Nephron (organoid): ENCODE data around the gene SUN1.
A peak's percentile ranks its signal among the peaks of the same experiment; 100 is the strongest.

Experiments used
- H3K27ac Mint-ChIP-seq, 3 experiments: 2 replicates each; pipeline ENCODE4 v1.8.0; 2020; ENCODE audit warnings: mixed read lengths in 3 of 3, mild to moderate bottlenecking in 2 of 3, moderate library complexity in 1 of 3
- H3K27me3 Mint-ChIP-seq: 2 replicates; pipeline ENCODE4 v1.8.0; 2021; ENCODE audit warnings: low read depth, mild to moderate bottlenecking, moderate library complexity, mixed read lengths
- H3K36me3 Mint-ChIP-seq: 2 replicates; pipeline ENCODE4 v1.8.0; 2020; ENCODE audit warnings: low read depth, mixed read lengths
- H3K4me1 Mint-ChIP-seq: 2 replicates; pipeline ENCODE4 v1.8.0; 2020; ENCODE audit warnings: mixed read lengths
- H3K4me3 Mint-ChIP-seq, 3 experiments: 2 replicates each; pipeline ENCODE4 v1.8.0; 2020; ENCODE audit warnings: mild to moderate bottlenecking in 3 of 3, mixed read lengths in 3 of 3, moderate library complexity in 2 of 3
- H3K9me3 Mint-ChIP-seq: 2 replicates; pipeline ENCODE4 v1.8.0; 2020; ENCODE audit warnings: mixed read lengths
- TF ChIP-seq, protein P1 (sequence below), 3 experiments: fragments of 200-600 bp; sonication (generic); IDR thresholded peaks; one replicate each; pipeline ENCODE4 v1.5.0; 2021; ENCODE audit warnings: antibody characterized with exemption in 3 of 3; ENCODE audit not compliant: unreplicated experiment in 3 of 3

Gene SUN1

DNA sequence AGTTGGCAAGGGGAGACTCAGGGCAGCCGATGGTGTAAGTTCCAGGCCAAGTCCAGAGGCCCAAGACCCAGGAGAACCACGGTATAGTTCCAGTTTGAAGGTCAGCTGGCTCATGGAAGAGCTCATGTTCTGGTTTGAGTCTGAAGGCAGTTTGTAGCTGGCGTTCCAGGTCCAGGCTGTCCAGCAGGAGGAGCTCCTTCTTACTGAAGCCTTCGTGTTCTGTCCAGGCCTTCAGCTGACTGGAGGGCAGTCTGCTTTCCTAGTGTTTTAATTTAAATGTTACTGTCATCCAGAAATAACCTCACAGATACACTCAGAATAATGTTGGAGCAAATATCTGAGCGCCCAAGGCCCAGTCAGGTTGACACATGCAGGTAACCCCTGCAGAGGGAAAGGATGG is 4.2 kb downstream of the SUN1 start:
- Mint-ChIP-seq H3K27ac (no peak overlapping the region), H3K4me1 (peaks cover 33% of the 10 kb centered on the region), H3K36me3 (peaks cover 37% of the 10 kb centered on the region), H3K27me3 (peaks cover 3% of the 10 kb centered on the region), H3K4me3 (no peak overlapping the region), H3K9me3 (no peaks in the 10 kb centered on the region)
- TF ChIP-seq, protein P1, sequence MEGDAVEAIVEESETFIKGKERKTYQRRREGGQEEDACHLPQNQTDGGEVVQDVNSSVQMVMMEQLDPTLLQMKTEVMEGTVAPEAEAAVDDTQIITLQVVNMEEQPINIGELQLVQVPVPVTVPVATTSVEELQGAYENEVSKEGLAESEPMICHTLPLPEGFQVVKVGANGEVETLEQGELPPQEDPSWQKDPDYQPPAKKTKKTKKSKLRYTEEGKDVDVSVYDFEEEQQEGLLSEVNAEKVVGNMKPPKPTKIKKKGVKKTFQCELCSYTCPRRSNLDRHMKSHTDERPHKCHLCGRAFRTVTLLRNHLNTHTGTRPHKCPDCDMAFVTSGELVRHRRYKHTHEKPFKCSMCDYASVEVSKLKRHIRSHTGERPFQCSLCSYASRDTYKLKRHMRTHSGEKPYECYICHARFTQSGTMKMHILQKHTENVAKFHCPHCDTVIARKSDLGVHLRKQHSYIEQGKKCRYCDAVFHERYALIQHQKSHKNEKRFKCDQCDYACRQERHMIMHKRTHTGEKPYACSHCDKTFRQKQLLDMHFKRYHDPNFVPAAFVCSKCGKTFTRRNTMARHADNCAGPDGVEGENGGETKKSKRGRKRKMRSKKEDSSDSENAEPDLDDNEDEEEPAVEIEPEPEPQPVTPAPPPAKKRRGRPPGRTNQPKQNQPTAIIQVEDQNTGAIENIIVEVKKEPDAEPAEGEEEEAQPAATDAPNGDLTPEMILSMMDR (IDR thresholded peaks at IDR 0.05; ENCODE audit: unreplicated experiment in 3 of 3) = peak; percentile 19 to 45 (median 39)

DNA sequence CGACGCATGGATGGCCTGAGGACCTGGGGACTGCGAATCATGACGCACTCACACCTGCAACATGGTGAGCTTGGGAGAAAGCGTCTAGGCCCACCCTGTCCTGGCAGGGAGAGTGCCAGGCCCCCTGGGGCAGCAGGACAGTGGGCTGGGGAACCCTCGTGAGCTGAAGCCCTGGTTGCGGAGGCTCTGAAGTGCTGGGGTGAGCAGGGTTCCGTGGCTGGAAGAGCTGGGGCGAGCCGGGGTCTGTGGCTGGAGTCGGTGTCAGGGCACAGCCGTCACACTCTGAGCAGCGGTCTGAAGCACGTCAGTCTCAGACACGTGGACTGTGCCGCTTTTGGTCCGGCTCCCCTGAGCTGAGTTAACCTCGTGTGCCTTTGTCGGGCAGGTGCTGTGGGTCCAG is 4.7 kb downstream of the SUN1 start:
- Mint-ChIP-seq H3K9me3 (no peaks in the 10 kb centered on the region), H3K4me1 (peaks cover 27% of the 10 kb centered on the region), H3K27me3 (peaks cover 3% of the 10 kb centered on the region), H3K4me3 (no peak overlapping the region), H3K36me3 (peaks cover 42% of the 10 kb centered on the region), H3K27ac (no peak overlapping the region)
- TF ChIP-seq, protein P1 (IDR thresholded peaks at IDR 0.05; ENCODE audit: unreplicated experiment in 3 of 3) = no peak

DNA sequence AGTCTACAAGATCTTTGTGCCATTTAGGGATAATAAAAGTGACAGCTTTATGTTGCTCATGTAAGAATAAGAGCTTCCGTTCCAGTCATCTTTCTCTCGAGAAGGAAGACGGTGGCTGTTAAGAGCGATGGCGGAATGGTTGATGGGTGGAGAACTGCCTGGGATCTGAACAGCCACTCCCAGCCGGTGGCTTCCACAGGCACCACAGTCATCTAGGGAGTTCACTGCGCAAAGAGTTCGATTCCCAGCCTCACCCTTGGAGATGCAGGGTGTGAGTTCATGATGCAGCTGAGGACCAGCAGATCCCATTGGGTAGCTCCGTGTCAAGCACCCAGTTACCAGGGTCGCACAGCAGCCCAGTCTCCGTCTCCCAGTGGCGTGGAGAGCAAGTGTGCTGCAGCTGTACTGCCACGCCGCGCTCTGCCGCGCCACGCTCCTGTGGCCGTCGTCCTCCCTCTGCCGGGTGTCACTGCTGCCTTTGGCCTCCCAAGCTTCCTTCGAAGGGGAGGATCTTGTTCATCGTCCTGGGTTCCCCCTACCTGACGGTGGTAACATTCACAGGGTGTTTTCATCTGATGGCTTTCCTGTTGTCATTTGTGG is 7.8 kb downstream of the SUN1 start:
- Mint-ChIP-seq H3K4me1 (peaks cover 15% of the 10 kb centered on the region), H3K27me3 (no peaks in the 10 kb centered on the region), H3K36me3 (peaks cover 57% of the 10 kb centered on the region), H3K27ac (no peak overlapping the region), H3K9me3 (no peaks in the 10 kb centered on the region), H3K4me3 (no peak overlapping the region)
- TF ChIP-seq, protein P1 (IDR thresholded peaks at IDR 0.05; ENCODE audit: unreplicated experiment in 3 of 3) = no peak

DNA sequence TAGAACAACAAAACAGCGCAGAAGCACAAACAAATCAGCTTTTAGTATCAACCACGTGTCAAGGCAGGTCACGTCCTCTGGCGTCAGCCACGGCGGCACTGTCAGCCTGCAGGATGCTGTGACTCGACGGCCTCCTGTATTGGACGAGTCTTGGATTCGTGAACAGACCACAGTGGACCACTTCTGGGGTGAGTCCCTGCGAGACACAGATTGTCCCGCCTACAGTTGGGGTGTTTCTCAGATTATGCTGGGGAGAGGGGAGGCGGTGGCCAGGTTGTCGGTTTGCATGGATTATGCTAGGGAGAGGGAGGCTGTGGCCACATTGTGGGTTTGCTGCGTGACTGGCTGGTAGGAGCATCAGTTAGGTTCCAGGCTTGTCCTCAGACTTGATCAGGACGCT is 9.7 kb downstream of the SUN1 start:
- TF ChIP-seq, protein P1 (IDR thresholded peaks at IDR 0.05; ENCODE audit: unreplicated experiment in 3 of 3) = no peak
- no peak overlapping the region for H3K4me3 Mint-ChIP-seq
- peaks cover 65% of the 10 kb centered on the region for H3K36me3 Mint-ChIP-seq
- no peaks in the 10 kb centered on the region for H3K9me3 Mint-ChIP-seq
- no peaks in the 10 kb centered on the region for H3K27me3 Mint-ChIP-seq
- peak overlapping the region in 1 of 3 experiments; percentile 66 for H3K27ac Mint-ChIP-seq
- H3K4me1 Mint-ChIP-seq = no peaks in the 10 kb centered on the region

DNA sequence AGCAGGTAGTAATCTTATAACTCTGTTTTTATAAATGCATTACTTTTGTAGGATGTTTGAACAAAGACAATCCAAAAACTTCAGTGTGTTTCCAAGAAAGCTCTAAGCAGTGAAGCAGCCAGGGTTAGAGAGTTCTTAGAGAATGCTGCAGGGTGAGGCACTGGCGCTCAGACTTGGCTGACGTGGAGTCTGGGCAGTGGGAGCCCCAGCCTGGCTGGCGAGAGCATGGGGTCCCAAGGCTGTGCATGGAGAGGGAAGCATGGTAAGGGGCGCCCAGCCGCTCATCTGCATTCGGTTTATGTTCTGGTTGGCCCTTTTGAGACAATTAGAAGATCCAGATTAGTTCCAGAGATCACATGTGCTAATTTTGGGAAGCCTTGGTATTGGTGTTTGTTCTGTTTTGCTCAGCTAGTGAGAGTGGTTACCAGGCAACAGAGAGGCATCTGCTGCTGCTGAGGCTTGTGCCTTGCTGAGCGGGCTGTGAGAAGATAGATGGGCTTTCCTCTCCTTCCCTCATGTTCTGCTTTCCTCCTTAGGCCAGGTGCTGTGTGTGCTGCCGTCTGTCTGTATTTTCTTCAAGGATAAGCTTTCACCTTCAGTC is 10.3 kb downstream of the SUN1 start:
- TF ChIP-seq, protein P1 (IDR thresholded peaks at IDR 0.05; ENCODE audit: unreplicated experiment in 3 of 3) = no peak
- H3K27me3 Mint-ChIP-seq = no peaks in the 10 kb centered on the region
- H3K27ac Mint-ChIP-seq = peak overlapping the region in 1 of 3 experiments; percentile 52
- H3K36me3 Mint-ChIP-seq = peaks cover 65% of the 10 kb centered on the region
- H3K4me1 Mint-ChIP-seq = no peaks in the 10 kb centered on the region
- H3K4me3 Mint-ChIP-seq = no peak overlapping the region
- no peaks in the 10 kb centered on the region for H3K9me3 Mint-ChIP-seq

DNA sequence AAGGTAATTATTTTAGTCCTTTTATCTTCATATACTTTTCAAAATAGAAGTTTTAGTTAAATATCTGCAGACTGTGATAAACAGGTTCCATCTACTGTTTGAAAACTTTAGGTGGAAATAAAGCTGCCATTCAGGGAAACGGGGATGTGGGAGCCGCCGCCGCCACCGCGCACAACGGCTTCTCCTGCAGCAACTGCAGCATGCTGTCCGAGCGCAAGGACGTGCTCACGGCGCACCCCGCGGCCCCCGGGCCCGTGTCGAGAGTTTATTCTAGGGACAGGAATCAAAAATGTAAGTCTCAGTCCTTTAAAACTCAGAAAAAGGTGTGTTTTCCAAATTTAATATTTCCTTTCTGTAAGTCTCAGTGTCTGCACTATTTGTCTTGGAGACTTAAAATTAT is 11.0 kb downstream of the SUN1 start:
- no peaks in the 10 kb centered on the region for H3K27me3 Mint-ChIP-seq
- peaks cover 67% of the 10 kb centered on the region for H3K36me3 Mint-ChIP-seq
- H3K4me1 Mint-ChIP-seq = no peaks in the 10 kb centered on the region
- TF ChIP-seq, protein P1 (IDR thresholded peaks at IDR 0.05; ENCODE audit: unreplicated experiment in 3 of 3) = no peak
- H3K27ac Mint-ChIP-seq = no peak overlapping the region
- H3K9me3 Mint-ChIP-seq = peaks cover 1% of the 10 kb centered on the region
- H3K4me3 Mint-ChIP-seq = no peak overlapping the region
